Ascending aorta (tissue), 2 donors: ENCODE data around the gene TMPRSS2. TPM values are rescaled to one million over a fixed set of nuclear protein-coding genes. Genes with fewer than 3 reads are reported as not detected.

Source experiments
- DNase-seq, 2 donors: peaks; one replicate each; pipeline ENCODE4 v3.0.0-alpha.2; 2019; ENCODE audit warnings: low spot score in 2 of 2
- H3K27ac ChIP-seq, 2 donors: fragments of 200-600 bp; sonication (generic); one replicate each; pipeline ENCODE4 v1.5.1; 2016 to 2017; ENCODE audit warnings: mild to moderate bottlenecking in 1 of 2
- H3K27me3 ChIP-seq: fragments of 200-600 bp; sonication (generic); one replicate; pipeline ENCODE4 v1.5.1; 2017
- H3K36me3 ChIP-seq, 2 donors: fragments of 200-600 bp; sonication (generic); one replicate each; pipeline ENCODE4 v1.5.1; 2016
- H3K4me1 ChIP-seq, 2 donors: fragments of 200-600 bp; sonication (generic); one replicate each; pipeline ENCODE4 v1.5.1; 2016 to 2017; ENCODE audit warnings: mild to moderate bottlenecking in 1 of 2
- H3K4me3 ChIP-seq, 2 donors: fragments of 200-600 bp; sonication (generic); one replicate each; pipeline ENCODE4 v1.5.1; 2016 to 2017; ENCODE audit warnings: mild to moderate bottlenecking in 1 of 2
- H3K9me3 ChIP-seq, 2 donors: fragments of 200-600 bp; sonication (generic); one replicate each; pipeline ENCODE4 v1.5.1; 2016
- CTCF ChIP-seq, 3 experiments: fragments of 200-600 bp in 2 of 3; fragments of 450-650 bp in 1 of 3; sonication (generic) in 2 of 3; IDR thresholded peaks; one replicate each; pipeline ENCODE4 v1.5.1; 2016 to 2019; ENCODE audit warnings: antibody characterized with exemption in 3 of 3, mild to moderate bottlenecking in 1 of 3, moderate library complexity in 1 of 3
- intact Hi-C: fragments of 100-400 bp; cut with DNase I; formaldehyde crosslinking; loops from one replicate; pipeline ENCODE4 v1.15.1; 2023
- total RNA-seq: library from RNA; depleted of rRNA; stranded (reverse); fragments of >200 nt; gene quantifications from one replicate; pipeline ENCODE4 v1.1.0, GENCODE V29; 2016

TMPRSS2 gene
- total RNA-seq, 1 donor from 2014 or later, result not detected

- H3K27me3 ChIP-seq, result no peaks in the 10 kb centered on the region
- no peaks in the 10 kb centered on the region for H3K36me3 ChIP-seq
- intact Hi-C loops, result no loop called here
- H3K9me3 ChIP-seq, result no peaks in the 10 kb centered on the region
- no peak overlapping the region for H3K4me3 ChIP-seq
- H3K27ac ChIP-seq, result no peak overlapping the region
- no peak for DNase-seq
- H3K4me1 ChIP-seq, result no peaks in the 10 kb centered on the region
- no peak for TF ChIP-seq CTCF (IDR thresholded peaks at IDR 0.05)
These were observed 19.9 kb downstream of the TMPRSS2 start for GRCh38 chr21:41488080-41488479.

GRCh38 chr21:41487082-41487481 lies 20.9 kb downstream of the TMPRSS2 start:
- no peaks in the 10 kb centered on the region for H3K9me3 ChIP-seq
- no peak for TF ChIP-seq CTCF (IDR thresholded peaks at IDR 0.05)
- no peaks in the 10 kb centered on the region for H3K27me3 ChIP-seq
- no peak overlapping the region for H3K4me3 ChIP-seq
- no peaks in the 10 kb centered on the region for H3K4me1 ChIP-seq
- intact Hi-C loops, result no loop called here
- DNase-seq, result no peak
- H3K36me3 ChIP-seq, result no peaks in the 10 kb centered on the region
- H3K27ac ChIP-seq, result no peak overlapping the region

DNA sequence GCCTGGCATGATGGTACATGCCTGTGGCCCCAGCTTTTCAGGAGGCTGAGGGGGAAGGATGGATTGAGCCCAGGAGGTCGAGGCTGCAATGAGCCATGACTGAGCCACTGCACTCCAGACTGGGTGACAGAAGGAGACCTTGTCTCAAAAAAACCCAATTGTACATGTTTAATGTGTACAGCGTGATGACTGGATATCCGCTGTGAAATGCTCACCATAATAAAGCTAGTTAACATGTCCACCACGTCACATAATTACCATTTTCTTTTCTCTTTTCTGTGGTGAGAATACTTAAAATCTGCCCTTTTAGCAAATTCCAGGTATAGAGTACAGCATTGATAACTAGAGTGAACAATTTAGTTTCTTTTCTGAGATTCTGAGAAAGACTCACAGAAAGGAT lies 24.0 kb downstream of the TMPRSS2 start:
- H3K27me3 ChIP-seq, result no peaks in the 10 kb centered on the region
- intact Hi-C loops, result no loop called here
- no peak for TF ChIP-seq CTCF (IDR thresholded peaks at IDR 0.05)
- H3K9me3 ChIP-seq, result no peaks in the 10 kb centered on the region
- DNase-seq, result no peak
- H3K4me3 ChIP-seq, result no peak overlapping the region
- H3K27ac ChIP-seq, result no peak overlapping the region
- no peaks in the 10 kb centered on the region for H3K4me1 ChIP-seq
- no peaks in the 10 kb centered on the region for H3K36me3 ChIP-seq

GRCh38 chr21:41483415-41483814 lies 24.5 kb downstream of the TMPRSS2 start:
- Histone ChIP-seq H3K36me3 (no peaks in the 10 kb centered on the region), H3K27ac (no peak overlapping the region), H3K27me3 (no peaks in the 10 kb centered on the region), H3K4me3 (no peak overlapping the region), H3K4me1 (no peaks in the 10 kb centered on the region), H3K9me3 (no peaks in the 10 kb centered on the region)
- no peak for TF ChIP-seq CTCF (IDR thresholded peaks at IDR 0.05)
- DNase-seq, result no peak
- intact Hi-C loops, result no loop called here

DNA sequence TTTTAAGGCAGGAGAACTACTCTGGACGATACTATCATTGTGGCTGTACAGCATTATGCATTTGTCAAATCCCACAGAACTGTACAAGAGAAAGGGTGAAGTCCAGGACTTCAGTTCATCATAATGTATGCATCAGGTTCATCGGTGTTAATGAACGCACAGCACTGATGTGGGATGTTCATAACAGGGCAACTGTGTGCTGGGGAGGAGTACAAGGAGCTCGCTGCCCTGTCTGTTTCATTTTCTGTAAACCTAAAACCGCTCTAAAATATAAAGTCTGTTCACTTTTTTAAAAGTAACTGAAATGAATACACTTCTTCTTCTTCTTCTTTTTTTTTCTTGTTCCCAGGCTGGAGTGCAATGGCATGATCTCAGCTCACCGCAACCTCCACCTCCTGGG lies 25.0 kb downstream of the TMPRSS2 start:
- no peaks in the 10 kb centered on the region for H3K9me3 ChIP-seq
- no peak overlapping the region for H3K4me3 ChIP-seq
- no peaks in the 10 kb centered on the region for H3K4me1 ChIP-seq
- no peak overlapping the region for H3K27ac ChIP-seq
- DNase-seq, result no peak
- no peaks in the 10 kb centered on the region for H3K36me3 ChIP-seq
- TF ChIP-seq CTCF (IDR thresholded peaks at IDR 0.05), result no peak
- H3K27me3 ChIP-seq, result no peaks in the 10 kb centered on the region
- intact Hi-C loops, result no loop called here

DNA sequence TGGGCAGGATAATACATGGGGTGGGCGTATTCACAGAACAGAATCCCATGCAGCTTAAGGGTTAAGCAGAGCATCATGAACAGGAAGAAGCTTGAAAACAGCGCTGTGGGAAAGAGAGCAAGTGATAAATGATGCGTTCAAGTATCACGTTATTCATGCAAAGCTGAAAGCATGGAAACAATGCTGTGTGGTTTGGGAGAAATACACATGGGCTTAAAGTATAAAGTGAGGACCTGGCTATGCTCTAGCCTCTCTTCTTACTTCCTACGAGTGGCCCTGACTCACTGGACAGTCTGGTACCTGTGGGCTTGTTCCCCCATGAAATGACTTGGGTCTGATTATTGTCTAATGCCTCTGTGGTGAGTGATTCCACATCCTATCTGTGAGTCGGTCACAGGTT lies 25.7 kb downstream of the TMPRSS2 start:
- TF ChIP-seq CTCF (IDR thresholded peaks at IDR 0.05), result no peak
- intact Hi-C loops, result no loop called here

More for the DNA sequence above, 25.7 kb downstream of the TMPRSS2 start:
- Histone ChIP-seq H3K27me3 (no peaks in the 10 kb centered on the region), H3K4me1 (no peaks in the 10 kb centered on the region), H3K36me3 (no peaks in the 10 kb centered on the region), H3K4me3 (no peak overlapping the region), H3K27ac (no peak overlapping the region), H3K9me3 (no peaks in the 10 kb centered on the region)
- DNase-seq, result no peak
